GM21723 (cell line): Measurements from ENCODE around the gene ICA1.
"Not testable (repeated sequence)": the region's sequence is repeated elsewhere in the genome, so short reads cannot be mapped to it uniquely, and the experiment has no call there.

ENCODE experiments used
- ATAC-seq: cut with Tn5 transposase; IDR thresholded peaks from one replicate; pipeline ENCODE4 v1.9.1; 2021; ENCODE audit warnings: mild to moderate bottlenecking, moderate library complexity; ENCODE audit not compliant: unreplicated experiment

ICA1 gene

GRCh38 chr7:8111282-8111960 lies 150.5 kb downstream of the ICA1 start:
- ATAC-seq = no peak

GRCh38 chr7:8109196-8110022 lies 152.6 kb downstream of the ICA1 start:
- no peak for ATAC-seq

- no peak for ATAC-seq
Observed at GRCh38 chr7:8105449-8106095, 156.4 kb downstream of the ICA1 start.

DNA sequence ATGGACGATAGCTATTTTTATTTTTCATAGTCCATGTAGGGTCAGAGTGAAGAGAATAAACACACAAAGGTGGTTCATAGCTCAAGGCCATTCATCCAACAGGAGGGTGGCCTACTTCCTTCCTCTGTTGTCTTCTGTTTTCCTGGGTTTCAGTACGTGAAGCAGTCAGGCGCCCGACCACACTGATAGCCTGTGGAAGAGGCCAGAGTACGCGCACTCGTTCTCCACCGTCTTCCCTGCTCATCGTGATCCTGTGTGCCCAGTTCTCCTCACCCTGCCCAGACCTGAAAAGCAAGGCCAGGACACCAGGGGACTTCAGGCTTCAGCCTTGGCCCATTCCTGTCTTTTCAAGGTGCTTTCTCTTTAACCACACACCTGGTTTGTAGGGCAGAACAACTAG lies 158.7 kb downstream of the ICA1 start:
- no peak for ATAC-seq

DNA sequence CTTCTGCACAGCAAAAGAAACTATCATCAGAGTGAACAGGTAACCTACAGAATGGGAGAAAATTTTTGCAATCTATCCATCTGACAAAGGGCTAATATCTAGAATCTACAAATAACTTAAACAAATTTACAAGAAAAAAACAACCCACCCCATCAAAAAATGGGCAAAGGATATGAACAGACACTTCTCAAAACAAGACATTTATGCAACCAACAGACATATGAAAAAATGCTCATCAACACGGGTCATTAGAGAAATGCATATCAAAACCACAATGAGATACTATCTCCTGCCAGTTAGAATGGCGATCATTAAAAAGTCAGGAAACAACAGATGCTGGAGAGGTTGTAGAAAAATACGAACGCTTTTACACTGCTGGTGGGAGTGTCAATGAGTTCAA lies 160.7 kb downstream of the ICA1 start:
- not testable (repeated sequence) for ATAC-seq

- ATAC-seq = no peak
Observed at GRCh38 chr7:8094164-8095140, 167.5 kb downstream of the ICA1 start.

GRCh38 chr7:8092140-8092539 lies 169.8 kb downstream of the ICA1 start:
- no peak for ATAC-seq

- ATAC-seq = no peak
Observed at GRCh38 chr7:8089036-8089780, 172.8 kb downstream of the ICA1 start.

- no peak for ATAC-seq
Observed at GRCh38 chr7:8086239-8086638, 175.7 kb downstream of the ICA1 start.

DNA sequence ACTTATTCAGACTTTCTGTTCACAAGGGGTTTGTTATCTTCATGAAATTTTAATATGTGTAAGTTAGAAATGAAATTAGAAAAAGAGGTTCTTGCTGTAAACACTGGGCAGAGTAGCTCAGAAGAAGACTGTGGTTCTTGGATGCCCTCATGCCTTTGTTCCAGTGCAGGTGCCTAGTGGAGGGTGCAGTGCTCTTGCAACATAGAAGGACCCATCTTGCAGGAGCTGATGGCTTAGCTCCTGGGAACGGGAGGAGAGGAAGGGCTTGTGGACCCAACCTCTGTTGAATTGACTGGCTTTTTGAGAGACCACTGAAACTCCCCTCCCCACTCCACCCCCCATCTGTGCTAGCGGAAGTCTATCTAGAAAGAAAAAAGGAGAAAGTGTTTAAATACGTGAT lies 176.5 kb downstream of the ICA1 start:
- ATAC-seq = no peak

DNA sequence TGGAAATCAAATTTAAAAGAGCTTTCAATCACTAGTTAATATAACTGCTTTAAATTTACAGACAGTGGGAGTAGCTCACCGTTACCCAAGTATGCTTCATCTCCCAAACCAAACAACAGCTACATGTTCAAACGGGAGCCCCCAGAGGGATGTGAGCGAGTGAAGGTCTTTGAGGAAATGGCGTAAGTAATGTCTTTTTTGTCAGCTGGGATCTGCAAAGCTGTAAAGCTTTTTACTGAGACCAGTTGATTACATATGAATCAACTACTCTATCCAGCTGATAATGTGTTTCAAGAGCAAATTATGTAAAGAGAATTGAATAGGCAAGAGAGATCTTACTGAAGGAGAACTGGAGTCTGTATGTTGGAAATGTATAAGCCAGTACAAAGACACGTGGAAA lies 177.1 kb downstream of the ICA1 start:
- ATAC-seq = no peak

GRCh38 chr7:8082762-8083161 lies 179.2 kb downstream of the ICA1 start:
- no peak for ATAC-seq

GRCh38 chr7:8078418-8078817 lies 183.5 kb downstream of the ICA1 start:
- ATAC-seq = no peak

DNA sequence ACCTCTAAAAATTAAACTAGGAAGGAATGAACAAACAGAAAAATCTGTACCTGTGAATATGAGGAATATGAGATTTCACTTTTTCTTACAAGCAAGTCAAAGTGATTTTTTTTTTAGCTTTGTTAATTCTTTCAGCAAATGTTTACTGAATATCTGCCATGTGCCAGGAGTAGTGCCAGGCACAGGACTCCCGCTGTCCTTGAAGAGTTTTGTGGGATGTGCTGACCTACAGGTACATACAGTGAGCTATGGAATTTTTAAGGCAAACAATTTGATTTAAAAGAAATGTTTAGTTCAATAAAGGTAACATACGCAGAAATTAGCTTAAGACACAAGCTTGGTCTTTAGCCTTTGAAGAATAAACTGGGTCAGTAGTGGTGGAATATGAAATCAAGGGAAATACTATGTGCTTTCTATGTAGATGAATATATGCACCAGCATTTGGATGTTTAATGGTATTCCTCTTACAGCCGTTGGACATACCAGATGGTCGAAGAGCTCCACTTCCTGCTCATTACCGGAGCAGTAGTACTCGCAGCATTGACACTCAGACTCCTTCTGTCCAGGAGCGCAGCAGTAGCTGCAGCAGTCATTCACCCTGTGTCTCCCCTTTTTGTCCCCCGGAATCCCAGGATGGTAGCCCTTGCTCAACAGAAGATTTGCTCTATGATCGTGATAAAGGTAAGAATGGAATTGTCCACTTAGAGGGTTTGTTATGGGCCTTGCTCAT lies 191.4 kb downstream of the ICA1 start:
- no peak for ATAC-seq

DNA sequence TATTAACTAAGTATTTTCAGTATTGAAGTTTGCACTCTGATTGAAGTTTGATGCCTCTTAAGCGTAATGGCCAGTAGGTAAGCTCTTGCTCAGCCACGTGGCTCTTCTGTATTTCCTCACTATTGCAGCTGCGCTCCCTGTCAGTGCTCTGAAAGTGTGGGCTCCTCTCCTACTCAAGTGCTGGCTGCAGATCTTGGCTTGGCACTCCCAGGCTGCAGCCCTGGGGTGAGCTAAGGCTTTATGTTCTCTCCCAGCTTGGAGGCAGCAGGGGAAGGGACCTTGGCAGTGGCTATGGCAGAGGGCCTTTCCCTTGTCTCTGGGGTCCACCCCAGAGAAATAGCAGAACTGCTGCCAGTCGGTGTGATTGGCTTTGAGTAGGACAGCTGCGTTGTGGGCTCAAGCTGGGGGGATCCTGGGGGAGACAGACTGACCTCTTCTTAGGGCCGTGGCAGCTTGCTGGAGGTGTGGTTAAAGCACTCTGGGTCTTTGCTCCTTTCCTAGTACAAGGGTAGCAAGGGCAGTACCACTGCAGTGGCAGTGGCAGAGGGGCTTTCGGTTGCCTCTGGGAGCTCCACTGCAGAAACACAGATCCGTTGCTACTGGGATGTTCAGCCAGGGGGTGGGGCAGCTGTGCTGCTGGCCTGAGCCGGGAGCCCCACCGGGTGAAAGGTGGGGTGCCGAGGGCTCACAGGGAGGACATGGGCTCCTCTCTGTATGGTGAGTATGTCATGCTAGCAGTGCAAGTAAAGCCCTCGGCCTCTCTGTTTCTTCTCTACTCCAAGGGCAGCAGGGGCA lies 192.9 kb downstream of the ICA1 start:
- ATAC-seq = no peak

DNA sequence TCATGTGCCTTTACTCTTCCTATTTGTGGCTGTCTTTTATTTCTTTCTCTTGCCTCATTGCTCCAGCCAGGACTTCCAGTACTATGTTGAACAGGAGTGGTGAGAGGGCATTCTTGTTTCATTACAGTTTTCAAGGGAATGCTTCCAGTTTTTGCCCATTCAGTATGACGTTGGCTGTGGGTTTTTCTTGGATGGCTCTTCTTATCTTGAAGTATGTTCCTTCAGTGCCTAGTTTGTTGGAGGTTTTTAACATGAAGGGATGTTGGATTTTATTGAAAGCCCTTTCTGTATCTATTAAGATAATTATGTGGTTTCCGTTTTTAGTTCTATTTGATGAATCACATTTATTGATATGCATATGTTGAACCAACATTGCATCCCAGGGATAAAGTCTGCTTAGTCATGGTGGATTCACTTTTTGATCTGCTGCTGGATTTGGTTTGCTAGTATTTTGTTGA lies 196.6 kb downstream of the ICA1 start:
- no peak for ATAC-seq

GRCh38 chr7:8064828-8065227 lies 197.1 kb downstream of the ICA1 start:
- ATAC-seq = no peak

DNA sequence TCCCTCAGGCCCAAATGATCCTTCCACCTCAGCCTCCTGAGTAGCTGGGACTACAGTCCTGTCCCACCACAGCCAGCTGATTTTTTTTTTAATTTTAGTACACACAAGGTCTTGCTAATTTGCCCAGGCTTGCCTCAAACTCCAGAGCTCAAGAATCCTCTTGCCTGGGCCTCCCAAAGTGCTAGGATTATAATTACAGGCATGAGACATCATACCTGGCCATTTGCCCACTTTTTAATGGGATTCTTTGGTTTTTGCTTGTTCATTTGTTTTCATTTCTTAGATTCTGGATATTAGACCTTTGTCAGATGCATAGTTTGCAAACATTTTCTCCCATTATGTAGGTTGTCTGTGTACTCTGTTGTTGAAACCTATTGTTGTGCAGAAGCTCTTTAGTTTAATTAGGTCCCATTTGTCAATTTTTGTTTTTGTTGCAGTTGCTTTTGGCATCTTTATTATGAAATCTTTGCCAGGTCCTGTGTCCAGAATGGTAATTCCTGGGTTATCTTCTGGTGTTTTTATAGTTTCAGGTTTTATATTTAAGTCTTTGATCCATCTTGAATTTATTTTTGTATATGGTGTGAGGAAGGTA lies 198.2 kb downstream of the ICA1 start:
- no peak for ATAC-seq
